OCI-LY7 (cell line): ENCODE measurements around the gene SLC2A4. TPM values are rescaled to one million over a fixed set of nuclear protein-coding genes. Genes with fewer than 3 reads are reported as not detected.
A peak's percentile ranks its signal among the peaks of the same experiment; 100 is the strongest.

Experiments used
- BruUV-seq: library from RNA; stranded (reverse); fragments of 400-500 nt; replicated peaks from 2 replicates; lab custom pipeline; 2021; lab: Mats Ljungman, UMichigan
- CTCF ChIA-PET: fragments of 300-600 bp; sonication (Branson Sonifier 250); formaldehyde crosslinking; loops from one replicate; lab custom pipeline; 2022; ENCODE audit warnings: antibody characterized with exemption; ENCODE audit not compliant: unreplicated experiment; lab: Charles Lee
- POLR2A ChIA-PET: fragments of 300-600 bp; sonication (Branson Sonifier 250); formaldehyde crosslinking; loops from one replicate; lab custom pipeline; 2022; ENCODE audit warnings: antibody characterized with exemption; lab: Charles Lee
- DNase-seq: peaks from one replicate; pipeline ENCODE4 v3.0.0-alpha.2; 2015; ENCODE audit warnings: low spot score
- H2AFZ ChIP-seq: fragments of 200-600 bp; sonication (generic), shearing (Covaris generic); 2 replicates; pipeline ENCODE4 v1.6.1; 2014; ENCODE audit warnings: mild to moderate bottlenecking, antibody characterized with exemption, low read length, moderate library complexity
- H3K27ac ChIP-seq: fragments of 200-600 bp; sonication (generic); 2 replicates; pipeline ENCODE4 v1.5.1; 2014; ENCODE audit warnings: mixed run types, low read depth, mild to moderate bottlenecking, moderate library complexity, low read length, inconsistent platforms; ENCODE audit not compliant: poor library complexity, severe bottlenecking
- H3K36me3 ChIP-seq: fragments of 200-600 bp; sonication (generic); 2 replicates; pipeline ENCODE4 v1.6.1; 2014; ENCODE audit warnings: mild to moderate bottlenecking, antibody characterized with exemption, low read length, moderate library complexity, mixed read lengths; ENCODE audit not compliant: insufficient read depth
- H3K4me1 ChIP-seq: fragments of 200-600 bp; sonication (generic); 2 replicates; pipeline ENCODE4 v1.5.1; 2014; ENCODE audit warnings: mild to moderate bottlenecking, low read length; ENCODE audit not compliant: insufficient read depth, poor library complexity, severe bottlenecking
- H3K4me2 ChIP-seq: fragments of 200-600 bp; sonication (generic); 2 replicates; pipeline ENCODE4 v1.6.1; 2014; ENCODE audit warnings: mild to moderate bottlenecking, low read length
- H3K4me3 ChIP-seq: fragments of 200-600 bp; sonication (generic); 2 replicates; pipeline ENCODE4 v1.5.1; 2014; ENCODE audit warnings: mild to moderate bottlenecking, low read depth, low read length; ENCODE audit not compliant: poor library complexity, severe bottlenecking
- H3K79me2 ChIP-seq: fragments of 200-600 bp; sonication (generic); 2 replicates; pipeline ENCODE4 v1.6.1; 2016; ENCODE audit warnings: low read depth, mild to moderate bottlenecking, low read length, moderate library complexity, mixed read lengths; ENCODE audit not compliant: insufficient read depth
- H3K9me2 ChIP-seq: fragments of 200-600 bp; sonication (generic); 2 replicates; pipeline ENCODE4 v1.6.1; 2016; ENCODE audit warnings: mild to moderate bottlenecking, low read length, mixed read lengths; ENCODE audit not compliant: insufficient read depth
- H3K9me3 ChIP-seq: fragments of 200-600 bp; sonication (generic); 2 replicates; pipeline ENCODE4 v1.6.1; 2014; ENCODE audit warnings: mild to moderate bottlenecking, mixed run types, low read length, mixed read lengths
- H4K20me1 ChIP-seq: fragments of 200-600 bp; sonication (generic); 2 replicates; pipeline ENCODE4 v1.6.1; 2014; ENCODE audit warnings: mild to moderate bottlenecking, antibody characterized with exemption, low read length, moderate library complexity, mixed read lengths; ENCODE audit not compliant: insufficient read depth
- CTCF ChIP-seq: fragments of 200-600 bp; sonication (generic); conservative IDR thresholded peaks from 2 replicates; pipeline ENCODE4 v1.5.1; 2014; ENCODE audit warnings: mild to moderate bottlenecking, antibody characterized with exemption, low read length, moderate library complexity, mixed read lengths
- EZH2phosphoT487 ChIP-seq: fragments of 200-600 bp; sonication (generic); IDR thresholded peaks from 2 replicates; pipeline ENCODE4 v1.6.1; 2018; ENCODE audit warnings: low read depth, borderline replicate concordance, mild to moderate bottlenecking, mixed run types, antibody characterized with exemption, low read length, moderate library complexity, mixed read lengths
- intact Hi-C: fragments of 100-400 bp; cut with micrococcal nuclease; formaldehyde crosslinking; loops from one replicate; pipeline ENCODE4 v1.10.0; 2022; ENCODE audit not compliant: unreplicated experiment
- total RNA-seq, 2 experiments: library from RNA; depleted of rRNA in 1 of 2; stranded (reverse); fragments of >200 nt in 1 of 2; shearing (Covaris generic) in 1 of 2; gene quantifications; 2 replicates each; pipeline ENCODE4 v1.2.3, GENCODE V29; 2014 to 2022

SLC2A4 gene
- total RNA-seq, 2 experiments from 2014 or later, result 0.61 to 0.63 TPM

DNA sequence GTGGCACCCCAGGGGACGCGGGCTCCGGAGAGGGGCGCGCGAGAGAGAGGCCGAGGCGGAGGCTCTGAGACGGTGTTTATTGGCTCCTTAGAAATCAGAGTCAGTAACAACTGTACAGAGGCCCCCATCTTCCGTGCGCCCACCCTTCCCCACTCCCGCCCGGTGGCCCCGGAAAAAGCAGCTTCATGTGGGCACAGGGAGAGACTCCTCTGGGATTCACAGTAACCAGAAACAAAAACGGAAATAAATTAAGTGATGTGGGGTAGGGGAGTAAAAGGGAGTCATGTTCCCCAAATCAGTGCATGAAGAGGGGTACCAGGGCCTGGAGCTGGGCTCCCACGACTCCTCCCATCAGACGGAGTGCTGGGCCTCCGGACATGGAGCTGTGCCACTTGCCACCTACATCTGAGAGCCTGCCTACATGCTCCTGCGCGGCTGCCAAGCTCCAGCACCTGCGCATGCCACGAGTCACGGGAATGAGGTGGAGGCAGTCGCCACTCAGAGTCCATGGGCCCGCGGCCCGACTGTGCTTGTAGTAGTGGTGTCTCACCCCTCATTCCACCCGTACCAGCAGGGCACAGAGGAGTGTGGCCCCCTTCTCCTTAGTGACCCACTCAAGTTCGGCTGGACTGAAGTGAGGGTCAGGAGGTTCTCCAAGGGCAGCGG is 34.2 kb downstream of the SLC2A4 start:
- no peak for DNase-seq
- H4K20me1 ChIP-seq, result peaks cover 7% of the 10 kb centered on the region
- H2AFZ ChIP-seq, result no peak overlapping the region; the same call in 1 of the 2 replicates
- BruUV-seq, result no TSS peak
- H3K4me2 ChIP-seq, result peak overlapping the region; percentile 96
- peak overlapping the region; percentile 95 for H3K4me3 ChIP-seq
- peaks cover 40% of the 10 kb centered on the region for H3K4me1 ChIP-seq
- H3K27ac ChIP-seq, result peak overlapping the region; percentile 79
- POLR2A ChIA-PET, result interaction anchor here (0.8 to 1.7 kb wide), 3 partner anchors 15 to 88 kb away, joined by 4 to 10 read pairs (median 6); partner anchors contain the start of genes ACAP1 and TMEM256
- H3K9me2 ChIP-seq, result no peaks in the 10 kb centered on the region
- intact Hi-C loops, result loop anchor here (5.0 kb wide), 1 partner anchor 37 kb away; the partner anchor contains the start of gene KCTD11
- no peaks in the 10 kb centered on the region for H3K9me3 ChIP-seq
- peaks cover 19% of the 10 kb centered on the region for H3K79me2 ChIP-seq
- CTCF ChIA-PET, result interaction anchor here (0.5 kb wide), 1 partner anchor 109 kb away, joined by 4 read pairs; the partner anchor contains the start of gene SPEM2
- no peak for TF ChIP-seq EZH2phosphoT487
- no peak for TF ChIP-seq CTCF
- H3K36me3 ChIP-seq, result peaks cover 82% of the 10 kb centered on the region

GRCh38 chr17:7317161-7317803 is 35.8 kb downstream of the SLC2A4 start:
- DNase-seq, result no peak
- ChIA-PET POLR2A (no interaction called here), CTCF (no interaction called here)
- H3K9me2 ChIP-seq, result no peaks in the 10 kb centered on the region
- H3K36me3 ChIP-seq, result peaks cover 84% of the 10 kb centered on the region
- peaks cover 4% of the 10 kb centered on the region; the same call in 1 of the 2 replicates for H4K20me1 ChIP-seq
- intact Hi-C loops, result loop anchor here (5.0 kb wide), 1 partner anchor 35 kb away; the partner anchor contains the start of gene KCTD11
- H3K79me2 ChIP-seq, result peaks cover 9% of the 10 kb centered on the region; the same call in 1 of the 2 replicates
- H3K4me2 ChIP-seq, result no peak overlapping the region
- no peak overlapping the region for H3K4me3 ChIP-seq
- no TSS peak for BruUV-seq
- TF ChIP-seq CTCF, result no peak
- H3K4me1 ChIP-seq, result peaks cover 29% of the 10 kb centered on the region
- no peaks in the 10 kb centered on the region for H3K9me3 ChIP-seq
- no peak overlapping the region for H3K27ac ChIP-seq
- H2AFZ ChIP-seq, result no peak overlapping the region
